Astrocyte of the hippocampus (primary cell): Measurements from ENCODE around the gene AKT3.

Source experiments
- DNase-seq: peaks from one replicate; pipeline ENCODE4 v3.0.0; 2011; ENCODE audit warnings: low read depth, low spot score

AKT3 gene

GRCh38 chr1:243508303-243508713 lies 341.7 kb downstream of the AKT3 start:
- DNase-seq: no peak

- no peak for DNase-seq
These were observed 342.3 kb downstream of the AKT3 start for GRCh38 chr1:243507672-243508302.

GRCh38 chr1:243507001-243507671 lies 342.9 kb downstream of the AKT3 start:
- no peak for DNase-seq

- no peak for DNase-seq
These were observed 343.9 kb downstream of the AKT3 start for GRCh38 chr1:243505986-243506689.

GRCh38 chr1:243503155-243503554 lies 346.9 kb downstream of the AKT3 start:
- no peak for DNase-seq

- DNase-seq: peak; percentile 70
These were observed 349.0 kb downstream of the AKT3 start for GRCh38 chr1:243501002-243501401.

- no peak for DNase-seq
These were observed 349.5 kb downstream of the AKT3 start for GRCh38 chr1:243500512-243500911.

GRCh38 chr1:243499711-243500110 lies 350.3 kb downstream of the AKT3 start:
- DNase-seq: no peak

- no peak for DNase-seq
These were observed 350.8 kb downstream of the AKT3 start for GRCh38 chr1:243499248-243499647.

- no peak for DNase-seq
These were observed 351.9 kb downstream of the AKT3 start for GRCh38 chr1:243497939-243498681.

GRCh38 chr1:243496806-243497205 lies 353.2 kb downstream of the AKT3 start:
- no peak for DNase-seq

- DNase-seq: no peak
These were observed 353.8 kb downstream of the AKT3 start for GRCh38 chr1:243496187-243496646.

GRCh38 chr1:243495442-243496186 lies 354.4 kb downstream of the AKT3 start:
- DNase-seq: no peak

GRCh38 chr1:243494741-243495431 lies 355.2 kb downstream of the AKT3 start:
- no peak for DNase-seq

- no peak for DNase-seq
These were observed 356.6 kb downstream of the AKT3 start for GRCh38 chr1:243493156-243494129.

- peak; percentile 84 for DNase-seq
These were observed 359.0 kb downstream of the AKT3 start for GRCh38 chr1:243490748-243491686.

- no peak for DNase-seq
These were observed 360.1 kb downstream of the AKT3 start for GRCh38 chr1:243489681-243490546.
